NCI-H187 (cell line): ENCODE results near the gene VIM.

Experiments
- DNase-seq, 2 experiments: peaks; one replicate each; lab custom pipeline; 2025; lab: John Stamatoyannopoulos, UW

Gene VIM

GRCh38 chr10:17228091-17229015, at the start of gene VIM:
Gene VIM (plus strand): TSS chr10:17228241. CDS start chr10:17229423, 1,182 bp downstream.
- no peak for DNase-seq

DNA sequence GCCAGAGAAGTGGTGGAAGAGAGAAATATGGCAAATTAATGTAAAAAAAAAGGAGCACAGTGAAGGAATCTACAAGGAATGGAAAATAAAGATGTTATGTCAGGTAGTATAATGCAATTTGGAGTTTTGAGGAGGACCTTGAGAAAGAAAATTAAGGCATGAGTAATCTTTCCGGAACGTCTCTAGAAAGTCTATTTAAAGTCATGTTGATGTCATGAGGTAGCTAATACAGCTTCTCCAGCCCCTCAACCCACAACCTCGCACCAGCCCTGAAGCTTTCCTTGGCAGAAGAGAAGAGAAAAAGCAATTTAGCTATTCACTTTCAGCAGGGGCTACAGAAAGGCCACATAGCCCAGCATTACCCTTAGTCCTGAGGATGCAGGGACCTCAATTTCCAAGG, 49.0 kb upstream of the VIM start:
- DNase-seq: no peak

DNA sequence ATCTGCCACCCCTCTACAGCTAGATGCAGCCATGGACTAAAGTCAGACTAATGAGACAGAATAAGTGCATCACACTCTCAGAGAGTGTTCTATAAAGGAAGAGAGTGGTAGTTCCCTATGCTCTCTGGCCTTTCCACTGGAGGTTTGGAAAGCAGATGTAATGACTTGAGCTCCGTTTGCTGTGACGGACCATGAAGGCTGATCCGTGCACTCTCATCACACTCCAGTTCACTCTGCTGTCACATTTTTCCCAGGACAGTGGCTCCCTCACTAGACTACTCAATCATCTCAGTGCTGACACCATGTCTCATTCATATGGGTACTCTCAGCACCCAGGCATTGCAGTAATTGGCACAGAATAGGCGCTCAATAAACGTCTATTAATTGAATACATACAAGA, 46.9 kb upstream of the VIM start:
- no peak for DNase-seq

DNA sequence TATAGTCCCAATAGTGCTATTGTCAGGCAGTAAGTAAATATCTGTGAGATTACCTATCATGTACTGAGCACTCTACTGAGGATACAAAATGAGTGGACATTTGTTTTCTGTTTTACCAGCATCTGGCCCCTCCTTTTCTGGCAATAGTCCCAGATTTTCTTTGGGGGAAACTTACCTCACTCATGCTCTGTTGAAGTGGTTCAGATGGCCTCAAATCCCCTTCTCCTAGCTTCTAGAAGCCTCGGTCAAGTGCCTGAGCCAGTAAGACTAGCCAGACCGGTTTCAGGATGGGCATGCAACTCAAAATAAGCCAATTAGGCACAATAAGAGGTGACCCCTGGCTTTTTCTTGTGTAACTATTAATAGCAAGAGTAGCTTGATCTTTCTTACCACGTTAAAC, 46.3 kb upstream of the VIM start:
- DNase-seq: no peak

DNA sequence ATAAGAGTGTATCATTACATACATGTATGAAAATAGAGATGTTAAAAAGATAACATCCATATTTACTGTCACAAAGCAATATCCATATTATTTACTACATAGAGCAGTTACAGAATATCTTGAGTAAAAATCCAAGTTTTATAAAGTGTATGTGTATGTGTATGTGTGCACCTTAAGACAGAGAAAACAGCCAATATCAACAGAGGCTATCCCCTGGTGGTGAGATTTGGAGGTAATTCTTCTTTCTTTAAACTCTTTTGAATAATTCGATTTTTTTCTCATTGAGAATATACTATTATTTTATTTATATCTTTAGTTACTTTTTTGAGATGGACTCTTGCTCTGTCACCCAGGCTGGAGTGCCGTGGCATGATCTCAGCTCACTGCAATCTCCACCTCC, 44.9 kb upstream of the VIM start:
- DNase-seq: no peak

DNA sequence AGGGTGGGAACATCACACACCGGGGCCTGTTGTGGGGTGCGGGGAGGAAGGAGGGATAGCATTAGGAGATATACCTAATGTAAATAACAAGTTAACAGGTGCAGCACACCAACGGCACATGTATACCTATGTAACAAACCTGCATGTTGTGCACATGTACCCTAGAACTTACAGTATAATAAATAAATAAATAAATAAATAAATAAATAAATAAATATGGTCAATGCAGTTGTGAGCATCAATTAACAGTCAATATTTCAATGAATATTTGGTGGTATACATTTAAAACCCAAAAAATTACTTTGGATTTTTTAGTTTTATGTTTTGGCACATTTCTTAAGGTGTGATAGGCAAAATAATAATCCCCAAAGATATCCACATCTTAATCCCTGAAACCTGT, 42.2 kb upstream of the VIM start:
- no peak for DNase-seq

DNA sequence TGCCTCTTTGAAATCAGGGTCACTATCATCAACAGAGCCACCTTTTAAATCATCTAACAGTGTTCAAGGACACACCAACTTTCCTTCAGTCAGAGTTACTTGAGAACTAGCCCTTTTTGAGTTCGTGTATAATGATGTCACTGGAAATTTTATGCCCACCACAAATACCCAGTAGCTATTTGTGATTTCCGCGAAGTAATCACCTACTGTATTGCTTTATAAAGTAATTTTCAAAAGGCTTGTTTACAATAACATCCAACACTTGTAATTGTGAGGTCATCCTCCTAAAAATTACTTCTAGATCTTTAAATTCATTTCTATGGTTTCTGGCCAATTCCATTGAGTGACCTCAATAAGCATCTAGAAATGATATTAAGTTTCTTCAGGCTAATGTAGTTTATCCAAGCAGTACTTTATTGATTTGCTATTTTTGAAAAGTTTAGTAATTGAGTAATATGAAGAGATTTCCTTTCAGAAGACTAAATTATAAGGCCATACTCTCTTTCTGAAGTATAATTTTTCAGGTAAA, 39.3 kb upstream of the VIM start:
- no peak for DNase-seq

- DNase-seq: no peak
Observed at GRCh38 chr10:17190602-17191001, 37.4 kb upstream of the VIM start.

DNA sequence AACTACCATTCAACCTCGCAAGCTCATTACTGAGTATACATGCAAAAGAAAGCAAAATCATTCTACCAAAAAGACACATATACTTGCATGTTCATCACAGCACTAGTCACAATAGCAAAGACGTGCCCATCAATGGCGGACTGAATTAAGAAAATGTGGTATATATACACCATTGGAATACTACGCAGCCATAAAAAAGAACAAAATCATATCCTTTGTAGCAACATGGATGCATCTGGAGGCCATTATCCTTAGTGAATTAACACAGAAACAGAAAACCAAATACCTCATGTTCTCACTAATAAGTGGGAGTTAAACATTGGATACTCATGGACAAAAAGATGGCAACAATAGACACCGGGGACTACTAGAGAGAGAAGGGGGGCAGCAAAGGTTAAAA, 33.0 kb upstream of the VIM start:
- DNase-seq: no peak

- no peak for DNase-seq
Observed at GRCh38 chr10:17196045-17196444, 32.0 kb upstream of the VIM start.

GRCh38 chr10:17196573-17196972, 31.5 kb upstream of the VIM start:
- no peak for DNase-seq

- no peak for DNase-seq
Observed at GRCh38 chr10:17199351-17199804, 28.7 kb upstream of the VIM start.

DNA sequence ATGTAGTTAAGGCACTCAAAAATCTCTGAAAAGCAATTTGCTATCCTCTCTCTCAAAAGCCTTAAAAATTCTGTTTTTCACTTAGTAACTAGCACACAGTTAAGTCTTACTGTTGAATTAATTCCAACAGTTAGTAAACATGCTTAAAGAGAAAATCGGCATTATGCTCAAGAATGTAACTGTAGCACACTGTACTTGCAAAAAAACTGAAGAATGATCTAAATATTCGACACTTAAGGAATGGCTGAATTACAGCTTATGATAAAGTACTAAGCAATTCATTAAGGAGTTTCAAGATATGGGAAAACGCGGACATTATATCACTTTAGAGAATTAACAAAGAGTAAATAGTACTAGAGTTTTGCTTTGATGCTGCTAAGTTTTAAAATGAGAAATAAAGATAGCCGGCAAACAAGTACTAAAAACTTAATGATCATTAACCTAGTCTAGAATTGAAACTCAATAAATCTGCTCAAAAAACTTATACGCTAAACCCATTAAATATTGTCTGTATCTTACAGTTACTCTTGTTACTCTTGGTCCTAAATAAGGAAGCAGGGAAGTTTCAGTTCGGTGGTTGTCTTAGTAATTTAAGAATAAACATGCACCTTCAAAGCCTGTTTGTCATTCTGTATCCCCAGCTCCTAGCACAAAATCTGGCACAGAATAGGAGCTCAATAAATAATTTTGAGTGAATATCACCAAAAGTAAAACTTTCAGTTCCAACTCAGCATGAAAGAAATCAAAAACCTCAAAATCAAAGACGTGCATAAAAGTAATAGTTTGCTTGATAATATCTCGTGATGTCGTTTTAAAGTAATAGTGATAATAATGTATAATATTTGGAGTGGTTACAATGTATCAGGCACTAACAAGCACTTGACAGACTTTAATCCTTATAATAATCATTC, 27.8 kb upstream of the VIM start:
- no peak for DNase-seq

- DNase-seq: peak; percentile 30 to 46
Observed at GRCh38 chr10:17200912-17201793, 26.9 kb upstream of the VIM start, which contains the start of gene TRDMT1. Gene TRDMT1 (minus strand): TSS chr10:17201672. CDS start chr10:17201634, 38 bp downstream.

DNA sequence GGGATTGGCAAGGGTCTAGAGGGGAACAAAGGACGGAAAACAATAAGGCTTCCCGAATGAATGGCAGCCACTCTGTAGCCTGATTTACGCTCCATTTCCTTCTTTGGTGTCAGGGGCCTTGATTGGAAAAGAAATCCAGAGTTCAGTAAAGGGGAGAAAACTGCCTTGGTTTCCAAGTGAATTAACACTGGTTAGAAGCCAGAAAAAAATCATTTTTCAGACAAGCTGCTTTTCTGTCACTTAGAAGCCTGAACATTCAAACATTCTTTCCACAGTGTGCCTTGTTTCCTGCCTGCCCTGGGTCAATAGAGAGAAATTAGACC, 26.3 kb upstream of the VIM start:
- no peak for DNase-seq

GRCh38 chr10:17202506-17202905, 25.5 kb upstream of the VIM start:
- DNase-seq: no peak

- DNase-seq: no peak
Observed at GRCh38 chr10:17202999-17203398, 25.0 kb upstream of the VIM start.

DNA sequence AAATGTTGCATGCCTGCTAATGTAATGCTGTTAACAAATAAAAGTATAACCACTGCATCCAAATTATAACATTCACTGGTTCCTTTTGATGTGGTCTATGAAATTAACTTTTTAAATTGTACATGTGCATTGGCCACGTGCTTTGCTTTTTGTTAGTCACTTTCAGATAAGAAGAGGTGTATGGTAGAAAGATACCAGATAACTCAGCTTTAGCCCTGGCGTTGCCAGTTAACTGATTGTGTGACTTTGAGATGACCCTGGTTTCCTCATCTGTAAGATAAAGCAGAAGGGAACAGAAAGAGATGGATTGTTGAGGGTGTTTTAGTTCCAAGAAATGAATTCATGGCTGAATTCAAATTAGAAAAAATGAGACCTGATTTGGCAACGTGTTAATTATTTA, 24.6 kb upstream of the VIM start:
- no peak for DNase-seq

DNA sequence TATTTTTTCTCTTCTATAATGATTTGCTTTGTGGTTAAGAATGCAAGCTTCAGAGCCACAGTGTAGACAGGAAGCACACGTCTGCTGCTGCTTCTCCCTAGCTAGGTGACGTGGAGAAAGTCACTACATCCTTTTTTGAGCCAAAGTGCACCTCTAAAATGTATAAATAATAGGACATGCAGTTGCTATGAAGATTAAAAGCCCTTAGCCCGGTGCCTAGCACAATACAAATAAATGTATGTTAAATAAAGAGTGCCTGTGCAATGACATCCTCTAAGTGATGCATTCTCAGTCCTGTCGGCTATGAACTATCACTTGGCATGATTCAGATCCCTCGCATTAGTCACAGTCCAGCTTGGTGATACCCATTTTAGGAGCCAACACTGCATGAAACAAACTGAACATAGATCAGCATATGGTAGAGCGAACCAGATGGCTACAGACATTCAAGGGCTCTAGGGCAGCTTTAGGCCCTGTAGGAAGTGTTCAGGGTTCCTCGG, 21.8 kb upstream of the VIM start:
- DNase-seq: no peak

- no peak for DNase-seq
Observed at GRCh38 chr10:17208476-17208875, 19.6 kb upstream of the VIM start.

DNA sequence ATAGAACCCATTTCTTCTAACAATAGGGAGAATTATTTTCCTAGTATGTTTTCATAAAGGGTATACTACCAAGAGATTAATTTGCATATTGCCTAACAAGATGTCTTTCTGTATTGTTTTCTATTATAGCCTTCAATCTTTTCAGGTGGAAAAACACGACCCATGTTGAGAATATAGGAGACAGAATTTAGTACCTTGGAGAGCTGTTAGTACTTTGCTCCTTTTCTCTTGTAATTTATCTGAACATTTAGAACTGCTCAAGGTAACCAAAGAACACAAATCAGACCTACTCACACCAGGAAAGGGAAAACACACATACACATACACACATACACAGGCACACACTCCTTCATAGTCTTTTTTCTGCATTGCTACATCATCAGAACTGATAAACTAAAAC, 18.7 kb upstream of the VIM start:
- no peak for DNase-seq
